ENCODE measurements around the gene TMPRSS11F. TPM values are rescaled to one million over a fixed set of nuclear protein-coding genes. Genes with fewer than 3 reads are reported as not detected.

The TMPRSS11F gene
- total and polyA plus RNA-seq, 2 donors (not counting 3 experiments of a cell fraction or from before 2014, with no cell fraction given) = not detected

- H3K27me3 ChIP-seq (ENCODE audit: control insufficient read depth in 2 of 2, insufficient read depth in 2 of 2, low read length in 2 of 2) = no peaks in the 10 kb centered on the region
- TF ChIP-seq FOS (IDR thresholded peaks at IDR 0.05; ENCODE audit: borderline replicate concordance, insufficient read depth, low read length) (no peak), GATA2 (IDR thresholded peaks at IDR 0.05; ENCODE audit: insufficient read depth, insufficient read length, low read depth, low read length) (no peak), EZH2 (IDR thresholded peaks at IDR 0.05; ENCODE audit: borderline replicate concordance, low read depth, low read length, severe bottlenecking) (no peak), POLR2A (IDR thresholded peaks at IDR 0.05; ENCODE audit: low read depth, low read length) (no peak), MYC (IDR thresholded peaks at IDR 0.05; ENCODE audit: low read depth, low read length) (no peak), JUN (IDR thresholded peaks at IDR 0.05; ENCODE audit: borderline replicate concordance, insufficient read depth, insufficient read length, low read depth) (no peak), POLR2AphosphoS5 (IDR thresholded peaks at IDR 0.05; ENCODE audit: insufficient read depth, low read depth, low read length) (no peak), CTCF (IDR thresholded peaks at IDR 0.05; ENCODE audit: extremely low read depth in 1 of 2, insufficient read depth in 1 of 2, low read depth in 1 of 2, low read length in 2 of 2) (no peak)
- TF ChIP-seq, protein P1, sequence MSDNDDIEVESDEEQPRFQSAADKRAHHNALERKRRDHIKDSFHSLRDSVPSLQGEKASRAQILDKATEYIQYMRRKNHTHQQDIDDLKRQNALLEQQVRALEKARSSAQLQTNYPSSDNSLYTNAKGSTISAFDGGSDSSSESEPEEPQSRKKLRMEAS (IDR thresholded peaks at IDR 0.05; ENCODE audit: insufficient read depth, insufficient read length) = no peak
- ChIA-PET POLR2A (no interaction called here), CTCF (no interaction called here)
- H3K9me1 ChIP-seq (replicated peaks; ENCODE audit: control insufficient read depth, extremely low read depth, insufficient read depth, low read length) = no peaks in the 10 kb centered on the region
- no peak overlapping the region for H3K4me2 ChIP-seq (ENCODE audit: insufficient read depth, low read length)
- DNase-seq (ENCODE audit: low read depth, low spot score) (no peak), FAIRE-seq (no peak)
- dilution Hi-C loops (cut with MboI; ENCODE audit: extremely low pct_ligation_motif_present, low sequenced_read_pairs) (no loop called here), intact Hi-C loops (cut with micrococcal nuclease) (no loop called here)
- no peak overlapping the region for H3K9ac ChIP-seq (replicated peaks; ENCODE audit: extremely low read depth, insufficient read depth, low read length)
- H3K27ac ChIP-seq (ENCODE audit: insufficient read depth, low read depth, low read length) = no peak overlapping the region
- H3K4me3 ChIP-seq (replicated peaks in 1 of 3; ENCODE audit: insufficient read depth in 1 of 3, low read depth in 1 of 3, low read length in 3 of 3) = no peak overlapping the region
- no TSS peak for BruUV-seq (replicated peaks)
- H2AFZ ChIP-seq (ENCODE audit: low read depth, low read length) = no peak overlapping the region
- H3K79me2 ChIP-seq (ENCODE audit: control insufficient read depth, insufficient read depth, low read length) = no peaks in the 10 kb centered on the region
- H4K20me1 ChIP-seq (replicated peaks; ENCODE audit: control insufficient read depth, extremely low read depth, insufficient read depth, low read length) = no peaks in the 10 kb centered on the region
- no peaks in the 10 kb centered on the region for H3K4me1 ChIP-seq (ENCODE audit: control insufficient read depth, extremely low read depth, insufficient read depth, low read length)
- H3K9me3 ChIP-seq (replicated peaks; ENCODE audit: control insufficient read depth, insufficient read depth, low read length) = no peaks in the 10 kb centered on the region
- H3K36me3 ChIP-seq (ENCODE audit: control insufficient read depth in 2 of 2, extremely low read depth in 1 of 2, insufficient read depth in 2 of 2, low read length in 2 of 2) = no peaks in the 10 kb centered on the region
These were observed 108.5 kb downstream of the TMPRSS11F start for GRCh38 chr4:68021185-68021584.
